HG03280 (cell line): Measurements from ENCODE around the gene PRRG1.
"Not testable (repeated sequence)": the region's sequence is repeated elsewhere in the genome, so short reads cannot be mapped to it uniquely, and the experiment has no call there.

Source experiments
- ATAC-seq: cut with Tn5 transposase; IDR thresholded peaks from one replicate; pipeline ENCODE4 v1.9.1; 2021; ENCODE audit warnings: mild to moderate bottlenecking, moderate library complexity; ENCODE audit not compliant: unreplicated experiment

The PRRG1 gene

GRCh38 chrX:37378404-37378803 is 29.2 kb downstream of the PRRG1 start:
- ATAC-seq = no peak

DNA sequence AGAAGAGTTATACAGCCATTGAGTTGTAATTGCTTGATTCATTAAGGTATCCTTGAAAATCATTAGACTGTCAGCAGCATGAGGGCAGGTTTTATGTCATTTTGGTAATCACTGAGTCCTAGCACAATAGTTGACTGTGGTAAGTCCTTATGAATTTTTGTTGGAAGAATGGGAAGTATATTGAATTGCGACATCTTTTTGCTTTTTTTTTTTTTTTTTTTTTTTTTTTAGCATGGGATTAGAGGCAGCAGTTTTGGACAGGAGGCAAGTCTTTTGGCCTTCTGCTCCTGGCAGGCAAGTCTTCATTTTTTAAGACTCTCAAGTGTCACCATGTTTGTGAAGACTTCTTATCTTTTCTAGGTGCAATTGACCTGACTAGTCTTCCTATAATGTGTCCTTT is 29.7 kb downstream of the PRRG1 start:
- no peak for ATAC-seq

GRCh38 chrX:37380256-37380655 is 31.1 kb downstream of the PRRG1 start:
- no peak for ATAC-seq

DNA sequence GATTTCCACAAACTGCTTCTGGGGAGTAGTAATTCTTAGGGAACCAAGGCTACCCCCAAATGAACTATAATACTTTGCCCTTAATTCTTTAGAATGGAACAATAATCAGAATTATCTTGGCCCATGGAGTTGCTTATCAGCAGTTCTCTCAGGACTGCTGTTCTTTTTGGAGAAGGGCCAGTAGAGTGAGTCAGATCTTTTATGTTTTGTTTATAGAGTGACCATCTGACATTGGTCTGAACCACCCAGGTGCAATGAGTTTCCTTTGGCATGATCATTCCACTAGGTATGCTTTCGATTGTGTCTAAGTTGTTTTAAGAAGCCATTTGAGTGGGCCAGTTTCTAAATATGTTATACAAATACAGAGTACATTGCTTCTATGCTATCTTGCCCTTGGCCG is 31.8 kb downstream of the PRRG1 start:
- ATAC-seq = no peak

DNA sequence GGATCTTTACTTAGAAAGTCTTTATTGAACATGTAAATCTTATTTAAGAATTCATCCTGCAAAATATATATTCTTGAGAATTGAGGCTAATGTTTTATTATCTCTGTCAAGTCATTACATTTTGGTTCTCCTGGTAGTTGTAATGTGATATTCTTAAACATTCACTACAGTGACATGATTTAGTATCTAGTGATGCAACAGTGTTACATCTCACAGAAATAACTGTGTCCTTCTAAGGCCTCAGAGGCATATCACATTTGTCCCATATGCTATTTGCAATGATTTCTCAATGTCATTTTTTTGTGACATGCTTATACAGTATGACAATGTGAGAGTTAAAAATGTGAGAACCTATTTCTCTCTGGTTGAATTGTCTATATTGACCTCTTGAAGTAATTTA is 34.1 kb downstream of the PRRG1 start:
- no peak for ATAC-seq

DNA sequence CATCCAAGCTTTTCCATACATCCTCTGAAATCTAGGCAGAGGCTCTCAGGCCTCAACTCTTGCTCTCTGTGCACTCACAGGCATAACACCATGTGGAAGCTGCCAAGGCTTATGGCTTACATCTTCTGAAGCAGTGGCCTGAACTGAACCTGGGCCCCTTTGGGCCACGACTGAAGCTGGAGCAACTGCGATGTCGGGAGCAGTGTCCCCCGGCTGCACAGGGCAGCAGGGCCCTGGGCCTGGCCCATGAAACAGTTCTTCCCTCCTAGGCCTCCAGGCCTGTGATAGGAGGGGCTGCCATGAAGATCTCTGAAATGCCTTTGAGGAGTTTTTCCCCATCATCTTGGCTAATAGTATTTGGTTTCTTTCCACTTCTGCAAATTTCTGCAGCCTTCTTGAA is 39.2 kb downstream of the PRRG1 start:
- no peak for ATAC-seq

DNA sequence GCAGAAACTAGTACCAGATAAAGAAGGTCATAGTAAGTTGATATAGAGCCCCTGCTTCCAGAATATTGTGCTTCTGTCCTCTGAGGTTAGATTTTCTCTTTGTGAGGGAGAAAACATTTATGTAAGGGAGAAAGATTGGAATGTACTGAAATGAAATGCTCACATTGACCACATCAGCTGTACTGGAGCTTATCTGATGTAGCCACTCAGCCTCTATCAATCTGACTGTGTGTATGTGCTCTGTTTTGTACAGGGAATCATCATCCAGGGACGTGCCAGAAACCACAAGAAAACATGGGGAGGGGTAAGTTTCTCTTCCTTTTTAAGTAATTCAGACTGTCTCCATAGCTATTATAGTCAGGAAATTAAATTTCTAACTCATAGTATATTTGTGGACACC is 56.8 kb downstream of the PRRG1 start:
- no peak for ATAC-seq

DNA sequence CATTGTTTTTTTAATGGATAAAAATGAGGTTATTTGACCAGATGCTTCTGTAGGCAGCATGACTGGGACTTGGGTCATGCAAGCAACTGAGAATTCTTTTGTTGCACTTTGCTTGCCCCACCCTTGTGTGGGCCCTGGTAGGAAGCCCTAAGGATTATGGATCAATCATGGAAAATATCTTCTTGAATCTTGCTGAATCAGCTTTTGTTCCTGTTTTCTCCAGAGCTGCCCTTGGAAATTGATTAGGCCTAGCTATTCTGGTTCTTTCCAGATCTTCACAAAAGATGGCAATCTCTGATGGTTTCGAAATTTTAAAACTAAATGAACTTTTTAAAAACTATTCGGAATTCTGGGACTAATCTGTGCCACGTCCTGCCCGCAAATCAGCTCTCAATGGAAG is 58.6 kb downstream of the PRRG1 start:
- no peak for ATAC-seq

DNA sequence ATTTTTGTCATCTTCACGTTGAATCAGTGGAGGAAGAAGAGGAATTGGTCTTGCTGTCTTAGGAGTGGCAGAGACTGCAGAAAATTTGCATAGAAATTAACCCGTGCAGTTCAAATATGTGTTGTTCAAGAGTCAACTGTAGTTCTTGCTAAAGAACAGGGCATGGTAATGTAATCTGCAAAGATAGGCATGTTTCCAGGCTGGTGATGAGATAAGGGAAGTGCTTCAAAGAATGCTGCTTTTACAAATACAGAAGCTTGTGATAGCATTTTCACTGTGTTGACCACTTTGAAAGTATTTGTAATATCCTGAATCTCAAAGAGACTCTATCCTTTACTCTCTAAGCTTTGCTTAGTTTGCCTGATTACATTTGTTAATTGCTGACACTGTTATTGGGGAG is 60.1 kb downstream of the PRRG1 start:
- ATAC-seq = no peak

DNA sequence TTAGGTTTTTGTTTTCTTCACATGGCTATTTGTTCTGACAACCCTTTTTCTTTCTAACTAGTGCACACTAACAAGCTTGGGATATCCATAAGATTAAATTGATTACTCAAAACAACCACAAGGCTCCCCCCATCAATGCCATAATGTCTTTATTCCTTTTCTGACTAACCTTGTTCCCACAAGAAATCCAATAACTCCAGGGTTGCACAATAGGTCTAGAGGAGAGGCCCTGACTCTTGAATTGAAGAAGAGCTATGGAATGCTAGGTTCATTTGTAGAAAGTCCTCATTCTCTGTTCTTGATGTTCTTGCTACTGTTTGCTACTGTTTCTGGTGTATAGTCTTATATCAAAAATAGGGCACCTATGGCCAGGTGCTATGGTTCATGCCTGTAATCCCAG is 71.0 kb downstream of the PRRG1 start:
- ATAC-seq = no peak

- ATAC-seq = no peak
Observed at GRCh38 chrX:37420756-37421155, 71.6 kb downstream of the PRRG1 start.

DNA sequence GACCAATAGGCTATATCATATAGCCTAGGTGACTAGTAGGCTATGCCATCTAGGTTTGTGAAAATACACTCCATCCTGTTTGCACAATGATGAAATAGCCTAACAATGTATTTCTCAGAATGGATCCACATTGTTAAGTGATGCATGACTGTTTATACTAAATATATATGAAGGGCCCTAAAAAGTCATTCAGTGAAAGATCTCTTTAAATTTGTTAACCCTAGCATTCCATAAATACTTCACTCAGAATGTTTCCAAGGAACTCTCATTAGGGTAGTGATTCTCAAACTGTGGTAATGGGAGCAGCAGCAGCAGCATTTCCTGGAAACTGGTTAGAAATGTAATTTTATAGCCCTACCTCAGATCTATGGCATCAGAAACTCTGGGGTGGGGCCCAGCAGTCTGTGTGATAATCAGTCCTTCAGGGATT is 74.9 kb downstream of the PRRG1 start:
- no peak for ATAC-seq

DNA sequence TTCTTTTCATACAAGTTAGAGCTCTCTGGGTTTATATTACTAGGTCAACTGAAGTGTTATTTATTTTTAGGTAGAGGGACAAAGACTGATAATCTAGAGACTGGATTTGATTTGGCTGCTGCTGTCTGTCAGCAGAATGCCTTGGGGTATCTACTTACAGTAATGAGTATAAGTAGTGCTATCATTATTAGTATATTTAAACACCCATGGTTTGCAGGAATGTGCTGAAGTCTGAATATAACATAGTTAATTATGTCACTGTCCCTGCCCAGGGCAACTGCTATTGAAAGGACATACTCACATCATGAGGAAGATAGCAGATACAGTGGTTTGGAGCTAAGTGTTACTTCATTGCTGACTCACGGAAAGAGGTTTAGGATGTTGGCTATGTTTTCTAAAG is 76.2 kb downstream of the PRRG1 start:
- ATAC-seq = no peak

DNA sequence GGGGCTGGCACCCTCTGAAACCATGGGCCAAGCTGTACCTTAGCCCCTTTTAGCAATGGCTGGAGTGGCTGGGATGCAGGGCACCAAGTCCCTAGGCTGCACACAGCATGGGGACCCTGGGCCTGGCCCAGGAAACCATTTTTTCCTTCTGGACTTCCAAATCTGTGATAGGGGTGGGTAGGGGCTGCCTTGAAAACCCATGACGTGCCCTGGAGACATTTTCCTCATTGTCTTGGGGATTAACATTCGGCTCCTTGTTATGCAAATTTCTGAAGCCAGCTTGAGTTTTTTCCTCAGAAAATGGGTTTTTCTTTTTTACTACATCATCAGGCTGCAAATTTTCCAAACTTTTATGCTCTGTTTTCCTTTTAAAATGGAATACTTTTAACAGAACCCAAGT is 79.8 kb downstream of the PRRG1 start:
- ATAC-seq = not testable (repeated sequence)

DNA sequence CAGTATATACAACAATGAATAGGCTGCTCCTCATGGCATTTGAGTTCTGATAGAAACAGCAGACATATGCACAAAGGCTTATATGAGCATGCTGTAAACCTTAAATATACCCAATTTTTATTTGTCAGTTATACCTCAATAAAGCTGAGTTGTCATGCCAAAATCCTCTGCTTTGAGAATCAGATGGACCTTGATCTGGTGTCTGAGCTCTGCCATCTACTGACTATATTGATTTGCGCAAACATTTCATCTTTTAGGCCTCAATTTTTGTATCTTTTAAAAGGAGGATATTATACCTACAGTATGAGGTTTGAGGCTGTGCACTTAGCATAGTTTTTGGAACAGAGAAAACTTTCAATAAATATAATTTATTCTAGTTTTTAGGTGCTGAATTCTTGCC is 85.2 kb downstream of the PRRG1 start:
- no peak for ATAC-seq

DNA sequence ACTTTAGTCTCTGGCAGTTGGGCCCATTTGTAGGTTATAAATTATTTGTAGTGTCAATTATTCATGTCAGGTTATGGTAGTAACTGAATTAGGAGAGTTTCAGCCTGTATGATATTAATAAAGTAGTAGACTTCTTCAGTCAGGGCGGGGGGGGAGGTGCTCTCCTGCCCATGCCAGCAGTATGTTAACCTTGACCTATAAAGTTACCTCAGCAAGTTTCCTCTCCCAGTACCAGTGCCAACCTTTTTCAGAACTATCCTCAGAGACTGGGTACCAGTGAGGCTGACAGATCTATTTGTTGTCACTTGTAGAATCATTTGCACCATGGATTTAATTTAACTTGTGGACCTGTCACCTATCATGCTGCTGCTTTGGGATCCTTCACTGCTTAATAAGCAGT is 88.0 kb downstream of the PRRG1 start:
- no peak for ATAC-seq

DNA sequence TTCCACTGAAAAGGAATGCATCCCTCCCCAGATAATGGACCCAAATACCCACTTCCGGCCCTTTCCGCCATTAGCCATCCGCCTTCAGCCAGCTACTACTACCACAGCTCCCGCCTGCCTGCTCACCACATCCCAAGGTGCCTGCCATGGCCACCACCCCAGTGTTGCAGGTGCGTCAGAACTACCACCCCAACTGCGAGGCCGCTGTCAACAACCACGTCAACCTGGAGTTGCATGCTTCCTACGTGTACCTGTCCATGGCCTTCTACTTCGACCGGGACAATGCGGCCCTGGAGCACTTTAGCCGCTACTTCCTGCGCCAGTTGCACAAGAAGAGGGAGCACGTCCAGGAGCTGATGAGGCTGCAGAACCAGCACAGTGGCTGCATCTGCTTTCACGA is 92.2 kb downstream of the PRRG1 start:
- ATAC-seq = no peak

DNA sequence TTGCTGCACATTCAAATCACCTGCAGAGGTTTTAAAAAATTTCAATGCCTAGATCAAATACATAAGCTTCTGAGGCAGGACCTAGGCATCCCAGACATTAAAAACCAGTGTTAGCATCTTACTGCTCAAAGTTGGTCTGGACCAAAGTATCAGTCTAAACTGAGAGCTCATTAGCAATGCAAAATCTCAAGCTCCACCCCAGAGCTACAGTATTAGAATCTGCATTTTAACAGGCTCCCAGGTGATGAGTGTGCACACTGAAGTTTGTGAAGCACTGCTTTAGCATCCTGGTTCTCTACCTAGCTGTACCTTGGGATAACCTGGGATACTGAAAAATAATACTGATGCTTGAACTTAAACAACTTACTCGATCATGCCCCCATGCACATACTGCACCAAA is 96.0 kb downstream of the PRRG1 start:
- no peak for ATAC-seq

DNA sequence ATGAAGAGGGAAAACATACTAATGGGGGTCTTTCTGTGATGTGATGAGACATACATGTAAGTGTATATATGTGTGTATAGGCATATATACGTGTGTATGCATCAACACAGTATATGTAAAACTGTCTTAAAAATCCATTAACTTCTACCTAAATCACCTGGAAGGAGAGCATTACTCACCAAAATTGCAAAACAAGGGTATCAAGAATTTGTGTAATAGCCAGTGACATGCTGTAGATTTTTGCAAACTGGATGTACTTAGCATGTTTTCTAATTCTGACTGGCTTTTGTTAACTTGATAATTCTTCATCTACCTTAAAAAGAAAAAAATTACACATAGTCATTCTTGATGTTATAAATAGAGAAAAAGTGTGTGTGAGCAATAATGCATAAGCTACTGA is 104.7 kb downstream of the PRRG1 start:
- no peak for ATAC-seq

- ATAC-seq = no peak
Observed at GRCh38 chrX:37454537-37455285, 105.5 kb downstream of the PRRG1 start.

DNA sequence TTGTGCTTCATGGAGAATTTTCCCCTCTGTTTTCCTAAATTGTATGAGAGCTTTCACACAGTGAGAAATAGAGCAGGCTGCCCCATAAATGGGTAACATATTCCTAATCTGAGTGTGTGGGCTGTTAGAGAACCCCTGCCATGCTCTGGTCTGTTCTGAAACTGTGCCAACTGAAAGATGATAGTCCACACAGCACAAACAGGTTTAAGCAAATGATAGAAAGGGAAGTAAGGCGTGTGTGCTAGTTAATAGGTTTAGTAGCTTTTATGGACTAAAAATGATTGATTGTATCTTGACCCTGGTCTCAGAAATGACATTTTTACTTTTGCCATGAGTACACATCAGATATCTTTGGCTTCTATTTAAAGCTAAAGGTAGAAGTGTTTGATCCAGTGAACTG is 106.2 kb downstream of the PRRG1 start:
- no peak for ATAC-seq

GRCh38 chrX:37460285-37460684 is 111.1 kb downstream of the PRRG1 start:
- ATAC-seq = not testable (repeated sequence)

- ATAC-seq = no peak
Observed at GRCh38 chrX:37462346-37462745, 113.2 kb downstream of the PRRG1 start.
